ENCODE measurements around the gene ZNF622. TPM values are rescaled to one million over a fixed set of nuclear protein-coding genes. Genes with fewer than 3 reads are reported as not detected.

The ZNF622 gene
- total RNA-seq, 6 experiments from 2014 or later: 38.7 to 52.2 (median 45.5) TPM

- Mint-ChIP-seq H3K27ac (no peak overlapping the region), H3K9me3 (peaks cover 7% of the 10 kb centered on the region), H3K36me3 (ENCODE audit: low read depth) (peaks cover 7% of the 10 kb centered on the region; the same call in 1 of the 2 replicates), H3K27me3 (ENCODE audit: insufficient read depth) (peaks cover 12% of the 10 kb centered on the region), H3K4me3 (no peak overlapping the region), H3K4me1 (ENCODE audit: low read depth) (peaks cover 8% of the 10 kb centered on the region; the same call in 1 of the 2 replicates)
- no peak for DNase-seq
- TF ChIP-seq CTCF (IDR thresholded peaks at IDR 0.05): no peak
These were observed 31.9 kb upstream of the ZNF622 start for GRCh38 chr5:16497546-16497945.

- Mint-ChIP-seq H3K36me3 (ENCODE audit: low read depth) (peaks cover 7% of the 10 kb centered on the region; the same call in 1 of the 2 replicates), H3K27me3 (ENCODE audit: insufficient read depth) (peaks cover 14% of the 10 kb centered on the region), H3K9me3 (peaks cover 7% of the 10 kb centered on the region), H3K4me3 (no peak overlapping the region), H3K4me1 (ENCODE audit: low read depth) (peaks cover 14% of the 10 kb centered on the region; the same call in 1 of the 2 replicates), H3K27ac (peak overlapping the region; percentile 6; the same call in 1 of the 2 replicates)
- TF ChIP-seq CTCF (IDR thresholded peaks at IDR 0.05): no peak
- DNase-seq: no peak
These were observed 27.7 kb upstream of the ZNF622 start for GRCh38 chr5:16493261-16493660.

GRCh38 chr5:16492398-16493140 is 27.0 kb upstream of the ZNF622 start:
- TF ChIP-seq CTCF (IDR thresholded peaks at IDR 0.05): no peak
- Mint-ChIP-seq H3K27me3 (ENCODE audit: insufficient read depth) (peaks cover 16% of the 10 kb centered on the region), H3K36me3 (ENCODE audit: low read depth) (peaks cover 7% of the 10 kb centered on the region; the same call in 1 of the 2 replicates), H3K27ac (peak overlapping the region; percentile 42), H3K4me1 (ENCODE audit: low read depth) (peaks cover 14% of the 10 kb centered on the region; the same call in 1 of the 2 replicates), H3K9me3 (peaks cover 7% of the 10 kb centered on the region), H3K4me3 (no peak overlapping the region)
- DNase-seq: peak; percentile 72

GRCh38 chr5:16490911-16491310 is 25.3 kb upstream of the ZNF622 start:
- H3K27me3 Mint-ChIP-seq (ENCODE audit: insufficient read depth): peaks cover 12% of the 10 kb centered on the region
- H3K9me3 Mint-ChIP-seq: peaks cover 7% of the 10 kb centered on the region
- no peak overlapping the region for H3K4me3 Mint-ChIP-seq
- no peak overlapping the region for H3K27ac Mint-ChIP-seq
- no peak for TF ChIP-seq CTCF (IDR thresholded peaks at IDR 0.05)
- DNase-seq: no peak
- H3K36me3 Mint-ChIP-seq (ENCODE audit: low read depth): peaks cover 7% of the 10 kb centered on the region; the same call in 1 of the 2 replicates
- H3K4me1 Mint-ChIP-seq (ENCODE audit: low read depth): peaks cover 14% of the 10 kb centered on the region; the same call in 1 of the 2 replicates

- Mint-ChIP-seq H3K4me1 (ENCODE audit: low read depth) (peaks cover 14% of the 10 kb centered on the region; the same call in 1 of the 2 replicates), H3K36me3 (ENCODE audit: low read depth) (peaks cover under 1% of the 10 kb centered on the region; the same call in 1 of the 2 replicates), H3K27me3 (ENCODE audit: insufficient read depth) (peaks cover 12% of the 10 kb centered on the region), H3K27ac (no peak overlapping the region), H3K4me3 (no peak overlapping the region), H3K9me3 (no peaks in the 10 kb centered on the region)
- TF ChIP-seq CTCF (IDR thresholded peaks at IDR 0.05): peak; percentile 82
- peak; percentile 60 for DNase-seq
These were observed 23.8 kb upstream of the ZNF622 start for GRCh38 chr5:16489322-16489791.
